ENCODE measurements around the gene CAMKMT.

The CAMKMT gene

DNA sequence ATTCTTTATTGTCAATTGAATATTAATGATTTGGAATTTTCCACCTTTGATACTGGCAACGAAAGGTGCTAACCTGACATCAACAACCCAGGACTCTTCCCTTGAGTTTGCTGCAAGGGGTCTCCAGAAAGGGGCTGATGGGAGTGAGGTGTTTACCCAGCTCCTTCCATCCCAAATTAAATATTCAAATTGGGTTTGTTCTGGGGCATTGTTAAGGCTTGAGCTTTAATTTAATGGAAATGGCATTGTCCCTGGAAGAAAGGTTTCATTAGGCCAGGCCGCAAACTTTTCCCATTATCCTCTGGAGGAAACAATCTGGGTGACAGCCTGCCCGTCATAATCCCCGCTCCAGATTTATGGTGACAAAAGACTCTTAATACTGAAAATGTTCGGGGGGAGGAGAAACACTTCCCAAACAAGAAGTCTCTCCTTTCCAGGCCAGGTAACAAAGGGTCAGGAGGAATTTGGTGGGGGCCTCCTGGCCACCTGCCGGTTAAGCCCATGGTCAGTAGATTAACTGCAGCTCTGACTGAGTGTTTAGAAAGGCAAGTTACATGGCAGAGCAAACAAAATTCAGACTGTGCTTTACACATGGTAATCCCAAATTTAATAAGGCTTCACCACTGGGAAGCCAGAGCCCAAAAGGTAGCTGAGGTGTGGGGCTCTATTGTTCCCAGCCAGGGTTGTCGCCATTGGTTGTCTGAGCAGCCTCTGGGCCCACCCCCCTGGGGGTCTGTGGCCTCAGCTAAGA lies 428.4 kb downstream of the CAMKMT start:
- no peak for TF ChIP-seq CTCF (IDR thresholded peaks at IDR 0.05; ENCODE audit: poor library complexity, severe bottlenecking)
- DNase-seq (ENCODE audit: low spot score), result no peak

DNA sequence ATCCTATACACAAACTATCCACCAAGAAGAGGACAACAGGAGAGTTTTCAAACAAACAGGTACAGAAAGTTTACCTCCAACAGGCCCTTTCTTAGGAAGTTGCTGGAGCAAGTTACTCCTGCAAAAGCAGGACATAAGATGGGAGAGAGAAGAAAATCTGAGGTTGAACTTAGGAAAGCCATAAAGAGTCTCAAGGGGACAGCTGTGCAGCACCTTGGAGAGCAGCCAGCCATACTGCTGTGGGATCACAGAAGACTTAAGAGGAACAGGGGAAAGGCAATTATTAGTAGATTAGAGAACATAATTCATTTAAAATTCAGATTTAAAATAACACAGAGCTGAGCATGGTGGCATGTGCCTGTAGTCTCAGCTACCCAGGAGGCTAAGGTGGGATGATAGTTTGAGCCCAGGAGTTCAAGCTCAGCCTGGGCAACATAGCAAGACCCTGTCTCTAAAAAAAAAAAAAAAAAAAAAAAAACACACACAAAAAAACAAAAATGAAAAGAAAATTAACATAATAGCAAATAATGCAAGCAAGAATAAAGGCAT lies 431.6 kb downstream of the CAMKMT start:
- H3K27me3 ChIP-seq (ENCODE audit: insufficient read depth, poor library complexity, severe bottlenecking), result peaks cover 4% of the 10 kb centered on the region
- no peaks in the 10 kb centered on the region for H3K36me3 ChIP-seq (ENCODE audit: low read depth)
- no peak for TF ChIP-seq CTCF (IDR thresholded peaks at IDR 0.05; ENCODE audit: poor library complexity, severe bottlenecking)
- ATAC-seq (ENCODE audit: low read depth), result peak; percentile 44; the same call in 1 of the 3 replicates
- H3K4me3 ChIP-seq (ENCODE audit: severe bottlenecking), result no peak overlapping the region
- no peak overlapping the region for H3K27ac ChIP-seq (ENCODE audit: poor library complexity, severe bottlenecking)
- H3K4me1 ChIP-seq (ENCODE audit: insufficient read depth, poor library complexity, severe bottlenecking), result no peaks in the 10 kb centered on the region
- no peak for DNase-seq (ENCODE audit: low spot score)
- H3K9me3 ChIP-seq (ENCODE audit: severe bottlenecking), result no peaks in the 10 kb centered on the region

More for the DNA sequence above, 428.4 kb downstream of the CAMKMT start:
- Histone ChIP-seq H3K4me1 (ENCODE audit: insufficient read depth, poor library complexity, severe bottlenecking) (no peaks in the 10 kb centered on the region), H3K9me3 (ENCODE audit: severe bottlenecking) (no peaks in the 10 kb centered on the region), H3K27ac (ENCODE audit: poor library complexity, severe bottlenecking) (no peak overlapping the region), H3K36me3 (ENCODE audit: low read depth) (no peaks in the 10 kb centered on the region), H3K4me3 (ENCODE audit: severe bottlenecking) (no peak overlapping the region), H3K27me3 (ENCODE audit: insufficient read depth, poor library complexity, severe bottlenecking) (no peaks in the 10 kb centered on the region)
- ATAC-seq (ENCODE audit: low read depth), result no peak

- TF ChIP-seq CTCF (IDR thresholded peaks at IDR 0.05; ENCODE audit: poor library complexity, severe bottlenecking), result no peak
Measured at GRCh38 chr2:44796771-44797170, 435.0 kb downstream of the CAMKMT start.

DNA sequence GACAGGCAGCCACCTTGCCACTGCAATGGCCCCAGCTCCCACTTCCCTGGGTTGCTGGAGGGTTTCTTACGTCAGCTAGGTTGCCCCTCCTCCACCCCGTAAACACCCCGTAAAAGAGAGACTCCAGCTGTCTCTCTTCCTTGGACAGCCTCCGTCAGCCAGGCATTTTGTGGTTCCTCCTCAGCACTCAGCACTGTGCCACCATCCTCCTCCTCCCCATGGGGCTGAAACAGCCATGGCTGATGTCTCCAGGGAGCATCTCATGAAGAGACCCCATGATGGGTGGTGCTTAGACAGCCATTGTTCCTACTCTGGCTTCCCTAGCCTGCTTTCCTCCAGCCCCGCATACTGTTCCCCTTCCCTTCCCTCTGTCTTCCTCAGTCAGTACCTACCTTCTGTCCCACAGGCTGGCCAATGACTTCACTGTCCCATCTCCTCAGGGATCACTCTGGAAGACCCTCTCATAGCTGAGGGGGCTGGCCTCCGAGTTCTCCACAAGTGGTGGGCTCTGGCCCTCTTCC lies 436.5 kb downstream of the CAMKMT start:
- ATAC-seq (ENCODE audit: low read depth) (no peak), DNase-seq (ENCODE audit: low spot score) (no peak)

More at GRCh38 chr2:44796771-44797170, 435.0 kb downstream of the CAMKMT start:
- no peaks in the 10 kb centered on the region for H3K4me1 ChIP-seq (ENCODE audit: insufficient read depth, poor library complexity, severe bottlenecking)
- ATAC-seq (ENCODE audit: low read depth) (no peak), DNase-seq (ENCODE audit: low spot score) (no peak)
- H3K36me3 ChIP-seq (ENCODE audit: low read depth), result no peaks in the 10 kb centered on the region
- no peaks in the 10 kb centered on the region for H3K9me3 ChIP-seq (ENCODE audit: severe bottlenecking)
- H3K4me3 ChIP-seq (ENCODE audit: severe bottlenecking), result no peak overlapping the region
- H3K27ac ChIP-seq (ENCODE audit: poor library complexity, severe bottlenecking), result no peak overlapping the region
- H3K27me3 ChIP-seq (ENCODE audit: insufficient read depth, poor library complexity, severe bottlenecking), result peaks cover 29% of the 10 kb centered on the region

More for the DNA sequence above, 436.5 kb downstream of the CAMKMT start:
- Histone ChIP-seq H3K9me3 (ENCODE audit: severe bottlenecking) (no peaks in the 10 kb centered on the region), H3K36me3 (ENCODE audit: low read depth) (no peaks in the 10 kb centered on the region), H3K4me1 (ENCODE audit: insufficient read depth, poor library complexity, severe bottlenecking) (no peaks in the 10 kb centered on the region), H3K4me3 (ENCODE audit: severe bottlenecking) (no peak overlapping the region), H3K27me3 (ENCODE audit: insufficient read depth, poor library complexity, severe bottlenecking) (peaks cover 43% of the 10 kb centered on the region), H3K27ac (ENCODE audit: poor library complexity, severe bottlenecking) (no peak overlapping the region)
- TF ChIP-seq CTCF (IDR thresholded peaks at IDR 0.05; ENCODE audit: poor library complexity, severe bottlenecking), result no peak

Measured in RWPE2 (cell line).